ACC112 (cell line): ENCODE results near the gene AGAP1.

ENCODE experiments used
- H2AFZ ChIP-seq: fragments of 200-600 bp; sonication (generic); one replicate; pipeline ENCODE4 v1.6.0; 2017; ENCODE audit warnings: antibody characterized with exemption, low read length; ENCODE audit not compliant: unreplicated experiment
- H3K27ac ChIP-seq: fragments of 200-600 bp; sonication (generic); 2 replicates; pipeline ENCODE4 v1.5.1; 2014; ENCODE audit warnings: low read depth, mild to moderate bottlenecking, antibody characterized with exemption, low read length, moderate library complexity
- H3K27me3 ChIP-seq: fragments of 200-600 bp; sonication (generic); 2 replicates; pipeline ENCODE4 v1.6.1; 2014; ENCODE audit warnings: mild to moderate bottlenecking, antibody characterized with exemption, low read length, moderate library complexity, mixed read lengths; ENCODE audit not compliant: insufficient read depth
- H3K36me3 ChIP-seq: fragments of 200-600 bp; sonication (generic); 2 replicates; pipeline ENCODE4 v1.6.1; 2016; ENCODE audit warnings: mild to moderate bottlenecking, antibody characterized with exemption, low read length, moderate library complexity, mixed read lengths; ENCODE audit not compliant: insufficient read depth
- H3K4me1 ChIP-seq: fragments of 200-600 bp; sonication (generic); one replicate; pipeline ENCODE4 v1.6.1; 2016; ENCODE audit warnings: low read length, mixed read lengths; ENCODE audit not compliant: insufficient read depth, unreplicated experiment, control insufficient read depth
- H3K4me3 ChIP-seq: fragments of 200-600 bp; sonication (generic); 2 replicates; pipeline ENCODE4 v1.5.1; 2014; ENCODE audit warnings: mild to moderate bottlenecking, low read depth, low read length
- H3K79me2 ChIP-seq: fragments of 200-600 bp; sonication (generic); one replicate; pipeline ENCODE4 v1.6.0; 2016; ENCODE audit warnings: low read length; ENCODE audit not compliant: control insufficient read depth, unreplicated experiment, insufficient read depth

The AGAP1 gene

DNA sequence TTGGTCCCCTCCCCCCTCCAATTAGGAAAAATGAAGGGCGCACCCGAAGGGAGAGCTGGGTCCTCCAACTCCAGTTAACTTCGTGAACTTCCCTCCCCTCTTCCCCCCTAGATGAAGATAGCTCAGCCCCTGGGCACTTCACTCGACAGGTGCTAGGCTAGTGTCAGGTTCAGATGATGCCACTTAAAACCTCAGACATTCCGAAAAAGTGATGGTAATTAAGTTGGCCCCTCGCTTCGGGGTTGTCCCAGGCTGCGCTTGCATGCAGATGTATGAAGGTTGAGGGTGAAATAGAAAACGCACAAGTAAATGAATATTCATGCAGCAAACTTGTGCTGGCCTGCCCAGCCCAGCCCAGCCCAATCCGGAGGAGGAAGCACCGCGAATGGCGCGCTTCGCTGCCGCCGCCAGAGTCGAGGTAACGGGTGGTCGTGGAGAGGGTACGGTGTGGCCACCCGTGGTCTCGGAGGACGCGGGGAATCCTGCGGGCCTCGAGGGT is 677.4 kb downstream of the AGAP1 start:
- H3K36me3 ChIP-seq, result no peaks in the 10 kb centered on the region
- no peaks in the 10 kb centered on the region for H3K4me1 ChIP-seq
- H3K27me3 ChIP-seq, result peaks cover 98% of the 10 kb centered on the region
- H3K27ac ChIP-seq, result no peak overlapping the region
- H2AFZ ChIP-seq, result no peak overlapping the region
- H3K79me2 ChIP-seq, result no peaks in the 10 kb centered on the region
- no peak overlapping the region for H3K4me3 ChIP-seq

DNA sequence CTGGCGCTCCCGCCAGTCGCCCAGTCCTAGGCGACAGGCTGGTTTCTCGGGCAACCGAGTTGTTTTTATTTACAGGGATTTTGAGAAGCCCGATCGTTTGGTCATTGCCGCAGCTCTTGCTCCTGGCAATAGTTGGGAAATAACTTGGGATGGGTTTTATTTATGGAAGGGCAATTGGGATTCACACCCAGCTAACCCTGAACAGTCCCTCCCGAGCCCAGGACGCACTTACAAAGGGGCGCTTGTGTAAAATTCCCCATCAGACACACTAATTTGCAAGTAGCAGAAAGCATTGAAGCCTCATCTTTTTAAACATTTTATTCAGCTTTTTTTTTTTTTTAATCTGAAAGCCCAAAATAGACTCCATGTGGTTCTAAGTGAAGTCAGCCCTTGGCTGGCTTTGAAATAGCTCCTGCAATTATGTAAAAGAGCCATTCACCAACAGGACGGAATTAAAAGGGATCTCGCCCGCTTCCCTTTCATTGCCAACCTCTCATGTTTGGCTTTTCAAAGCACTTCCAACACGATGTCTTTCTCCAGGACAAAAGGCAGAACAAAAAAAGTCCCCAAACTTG is 677.9 kb downstream of the AGAP1 start:
- no peak overlapping the region for H3K27ac ChIP-seq
- H3K4me3 ChIP-seq, result no peak overlapping the region
- peaks cover 98% of the 10 kb centered on the region for H3K27me3 ChIP-seq
- no peak overlapping the region for H2AFZ ChIP-seq
- H3K36me3 ChIP-seq, result no peaks in the 10 kb centered on the region
- H3K79me2 ChIP-seq, result no peaks in the 10 kb centered on the region
- no peaks in the 10 kb centered on the region for H3K4me1 ChIP-seq

DNA sequence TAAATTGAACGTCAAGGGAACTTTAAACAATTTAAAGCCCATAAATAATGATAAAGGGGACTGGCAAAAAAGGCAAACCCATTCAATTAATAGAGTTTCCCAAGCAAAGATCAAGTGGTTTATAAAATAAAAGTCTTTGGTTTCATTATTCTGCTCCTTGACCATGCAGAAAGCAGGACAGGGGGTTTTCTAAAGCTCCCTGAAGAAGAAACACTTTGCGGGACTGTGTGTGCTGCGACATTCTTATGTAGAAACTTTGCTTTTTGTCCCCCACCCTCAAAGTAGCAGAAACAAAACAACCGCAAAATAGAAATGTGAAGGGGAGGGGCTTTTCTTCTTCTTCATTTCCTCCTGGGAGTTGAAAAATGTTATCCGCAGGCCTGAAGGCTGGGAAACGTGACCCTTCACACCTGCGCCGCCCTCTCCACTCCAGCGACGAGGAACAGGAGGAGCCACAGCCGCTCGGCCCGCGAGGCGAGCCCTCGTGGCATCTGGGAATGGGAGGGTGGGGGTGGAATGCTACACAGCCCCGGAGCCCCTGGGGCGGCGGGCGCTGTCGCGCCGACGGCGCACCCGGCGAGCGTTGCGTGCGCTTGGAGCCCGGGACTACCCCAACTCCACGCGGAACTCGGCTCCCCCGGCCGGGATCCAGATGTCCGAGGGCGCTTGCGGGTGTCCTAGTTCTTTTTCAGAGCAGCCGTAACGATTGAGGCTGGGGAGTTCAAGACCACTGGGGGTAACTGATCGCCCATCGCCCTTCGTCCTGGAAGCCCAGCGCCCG is 678.6 kb downstream of the AGAP1 start:
- no peaks in the 10 kb centered on the region for H3K4me1 ChIP-seq
- H3K4me3 ChIP-seq, result no peak overlapping the region
- H3K79me2 ChIP-seq, result no peaks in the 10 kb centered on the region
- no peaks in the 10 kb centered on the region for H3K36me3 ChIP-seq
- no peak overlapping the region for H3K27ac ChIP-seq
- H3K27me3 ChIP-seq, result peaks cover 95% of the 10 kb centered on the region
- H2AFZ ChIP-seq, result no peak overlapping the region

DNA sequence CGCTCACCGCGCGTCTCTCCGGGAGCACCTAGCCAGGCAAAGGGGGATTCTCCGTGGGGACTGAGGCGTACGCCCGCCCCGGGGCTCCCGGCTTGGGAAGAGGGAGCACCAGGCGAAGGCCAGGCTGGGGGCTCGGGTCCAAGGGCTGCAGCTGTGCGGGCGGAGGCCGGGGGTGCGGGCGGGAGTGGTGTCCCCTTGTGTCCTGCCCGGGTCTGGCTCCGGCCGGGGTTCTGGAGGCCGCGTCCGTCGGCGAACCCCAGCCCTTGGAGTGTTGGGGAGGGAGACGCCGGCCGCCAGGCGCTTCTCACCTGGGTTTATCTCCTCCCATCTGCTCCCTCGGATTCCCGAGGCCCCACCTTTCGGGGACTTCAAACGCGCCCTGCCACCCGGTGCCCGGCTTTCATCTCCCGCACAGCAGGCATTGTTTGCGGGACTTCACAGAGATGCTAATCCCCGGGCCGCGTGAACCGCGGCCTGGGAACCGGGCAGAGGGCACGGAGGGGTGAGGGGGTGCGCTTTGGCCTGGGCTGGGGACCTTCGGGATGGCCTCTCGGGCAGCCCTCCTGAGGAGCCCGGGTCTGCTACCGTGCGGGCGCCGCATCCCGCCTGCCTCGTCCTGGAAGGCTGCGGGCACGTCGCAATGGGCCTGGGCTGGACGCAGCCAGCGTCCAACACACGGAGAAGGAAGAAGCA is 679.3 kb downstream of the AGAP1 start:
- Histone ChIP-seq H3K27me3 (peaks cover 94% of the 10 kb centered on the region), H2AFZ (no peak overlapping the region), H3K4me3 (no peak overlapping the region), H3K27ac (no peak overlapping the region), H3K79me2 (no peaks in the 10 kb centered on the region), H3K4me1 (no peaks in the 10 kb centered on the region), H3K36me3 (no peaks in the 10 kb centered on the region)

DNA sequence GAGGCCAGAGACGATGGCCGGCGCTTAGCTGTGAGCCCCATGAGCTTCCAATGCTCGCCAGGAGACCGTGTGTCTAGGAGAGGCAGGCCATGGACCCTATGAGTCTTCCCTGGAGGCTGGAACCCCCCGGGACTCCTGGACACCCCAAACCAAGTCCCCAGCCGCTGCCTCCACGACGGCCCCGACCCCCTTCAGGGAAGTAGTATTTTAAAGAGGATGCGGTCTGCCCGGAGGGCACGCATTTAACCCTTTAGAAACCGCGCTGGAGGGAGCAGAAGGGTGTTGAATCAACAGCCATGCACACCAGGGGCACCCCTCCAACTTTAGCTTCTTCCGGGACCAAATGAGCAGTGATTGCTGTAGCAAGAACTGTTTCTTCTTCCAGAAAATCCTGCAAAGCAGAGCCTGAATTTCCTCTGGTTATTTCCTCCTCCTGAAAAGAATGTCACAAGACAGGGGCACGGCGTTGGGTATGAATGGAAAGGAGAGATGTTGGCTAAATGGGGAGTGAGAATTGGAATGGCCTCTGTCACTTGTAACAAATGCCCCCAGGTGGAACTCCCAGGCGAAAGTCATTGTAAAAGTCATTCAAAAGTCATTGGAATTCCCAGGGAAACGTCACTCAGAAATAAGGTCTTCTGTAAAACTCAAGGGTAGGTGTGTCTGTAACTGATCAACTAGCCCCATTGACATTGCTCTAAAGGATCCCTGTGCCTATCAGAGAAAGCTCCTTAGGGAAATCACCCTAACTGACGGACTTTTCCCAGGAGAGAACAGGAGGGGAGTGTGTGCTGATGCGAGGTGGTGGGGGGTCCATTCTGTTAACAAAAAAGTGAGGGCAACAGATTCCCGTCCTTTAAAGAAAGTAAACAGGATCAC is 680.1 kb downstream of the AGAP1 start:
- H3K27ac ChIP-seq, result no peak overlapping the region

DNA sequence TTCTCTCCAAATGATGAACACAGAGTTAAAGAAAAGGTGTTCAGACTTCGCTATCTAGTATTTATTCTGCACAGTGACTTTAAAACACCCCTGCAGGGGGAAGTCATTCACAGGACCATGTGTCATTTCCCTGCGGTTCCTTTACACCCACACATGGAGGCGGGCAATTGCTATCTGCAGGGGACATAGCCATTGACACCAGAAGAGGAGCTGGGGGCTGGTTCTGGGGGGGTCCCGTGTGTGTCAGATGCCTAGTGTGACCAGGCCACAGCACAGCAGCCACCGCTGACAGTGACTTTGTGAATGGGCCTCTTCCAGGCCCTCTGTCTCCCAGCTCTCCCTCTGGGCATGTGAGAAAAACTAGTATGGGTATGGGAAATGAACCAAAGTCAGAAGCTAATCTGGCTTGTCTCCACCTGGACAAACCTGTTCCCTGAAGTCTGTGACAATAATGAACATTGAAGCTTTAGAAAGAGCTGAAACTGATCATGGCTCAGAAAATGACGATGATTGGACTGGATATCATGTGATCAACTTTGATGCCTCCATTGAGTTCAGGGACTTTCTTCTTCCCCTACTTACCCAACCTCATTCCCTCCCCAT is 681.8 kb downstream of the AGAP1 start:
- Histone ChIP-seq H3K4me3 (no peak overlapping the region), H2AFZ (no peak overlapping the region), H3K4me1 (peaks cover 11% of the 10 kb centered on the region), H3K27me3 (peaks cover 92% of the 10 kb centered on the region), H3K79me2 (no peaks in the 10 kb centered on the region), H3K36me3 (no peaks in the 10 kb centered on the region), H3K27ac (no peak overlapping the region)

More for the DNA sequence above, 680.1 kb downstream of the AGAP1 start:
- no peak overlapping the region for H2AFZ ChIP-seq
- H3K27me3 ChIP-seq, result peaks cover 94% of the 10 kb centered on the region
- no peaks in the 10 kb centered on the region for H3K36me3 ChIP-seq
- no peaks in the 10 kb centered on the region for H3K4me1 ChIP-seq
- no peak overlapping the region for H3K4me3 ChIP-seq
- H3K79me2 ChIP-seq, result no peaks in the 10 kb centered on the region

DNA sequence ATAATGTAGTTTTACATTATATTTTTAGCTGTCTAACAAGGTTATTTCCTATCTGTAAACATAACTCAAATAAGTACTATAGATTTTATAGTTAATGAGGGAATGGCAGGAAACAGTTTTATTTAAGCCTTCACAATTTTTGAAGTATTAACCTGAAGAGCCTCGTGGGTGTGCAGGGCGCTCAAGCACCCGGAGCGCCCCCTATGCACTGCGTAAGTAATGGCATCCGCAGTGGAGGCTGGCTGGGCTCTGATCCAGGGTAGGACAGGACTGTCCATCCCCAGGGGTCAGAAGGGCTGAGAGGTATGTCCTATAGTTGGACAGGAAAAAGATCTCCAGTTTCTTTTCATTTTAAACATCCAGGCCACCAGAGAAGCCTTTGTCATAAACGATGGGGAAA is 682.6 kb downstream of the AGAP1 start:
- Histone ChIP-seq H3K36me3 (no peaks in the 10 kb centered on the region), H3K27ac (no peak overlapping the region), H3K79me2 (no peaks in the 10 kb centered on the region), H3K27me3 (peaks cover 87% of the 10 kb centered on the region), H2AFZ (no peak overlapping the region), H3K4me3 (no peak overlapping the region), H3K4me1 (peaks cover 11% of the 10 kb centered on the region)

DNA sequence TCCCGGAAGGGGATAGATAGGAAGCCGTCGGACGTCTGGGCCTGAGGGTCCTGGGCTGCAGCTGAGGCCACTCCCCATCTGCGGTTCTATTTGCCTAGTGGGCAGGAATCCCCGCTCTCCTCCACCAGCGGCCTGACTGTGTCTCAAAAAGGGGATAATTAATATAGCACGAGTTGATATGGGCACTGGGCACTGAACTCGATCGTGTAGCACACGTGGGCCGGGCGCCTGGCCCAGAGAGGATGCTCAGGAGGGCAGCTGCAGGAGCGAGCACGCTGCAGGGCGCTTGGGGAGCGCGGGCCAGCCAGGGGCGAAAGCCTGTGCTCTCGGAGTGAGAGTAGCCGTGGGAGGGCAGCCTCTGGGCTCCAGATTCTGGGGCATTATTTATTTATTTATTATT is 683.1 kb downstream of the AGAP1 start:
- Histone ChIP-seq H3K4me3 (no peak overlapping the region), H3K36me3 (no peaks in the 10 kb centered on the region), H3K4me1 (peaks cover 11% of the 10 kb centered on the region), H3K27me3 (peaks cover 85% of the 10 kb centered on the region), H3K79me2 (no peaks in the 10 kb centered on the region), H2AFZ (no peak overlapping the region), H3K27ac (no peak overlapping the region)

DNA sequence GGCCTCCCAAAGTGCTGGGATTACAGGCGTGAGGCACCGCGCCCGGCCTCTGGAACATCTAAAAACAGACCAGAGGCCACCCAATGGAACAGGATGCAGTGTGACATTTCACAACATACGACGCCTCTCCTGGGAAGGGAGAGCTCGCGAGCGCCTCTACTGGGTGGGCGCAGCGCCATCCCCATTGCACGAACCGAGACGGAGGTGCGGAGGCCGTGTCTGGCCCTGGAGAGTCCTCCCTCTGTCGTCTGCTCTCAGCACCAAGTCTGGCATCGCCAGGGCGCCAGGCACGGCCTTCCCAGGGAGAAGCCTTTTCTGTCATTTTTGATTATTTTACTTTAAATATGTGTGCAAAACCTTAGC is 683.7 kb downstream of the AGAP1 start:
- no peak overlapping the region for H2AFZ ChIP-seq
- H3K27ac ChIP-seq, result no peak overlapping the region
- H3K79me2 ChIP-seq, result no peaks in the 10 kb centered on the region
- peaks cover 79% of the 10 kb centered on the region for H3K27me3 ChIP-seq
- H3K36me3 ChIP-seq, result no peaks in the 10 kb centered on the region
- peaks cover 11% of the 10 kb centered on the region for H3K4me1 ChIP-seq
- H3K4me3 ChIP-seq, result peak overlapping the region; percentile 66
